Measurements from ENCODE around the gene MEGF10. TPM values are rescaled to one million over a fixed set of nuclear protein-coding genes. Genes with fewer than 3 reads are reported as not detected.
"Not testable (repeated sequence)": the region's sequence is repeated elsewhere in the genome, so short reads cannot be mapped to it uniquely, and the experiment has no call there.

MEGF10 gene
- total RNA-seq, 1 experiment from 2014 or later, result not detected

DNA sequence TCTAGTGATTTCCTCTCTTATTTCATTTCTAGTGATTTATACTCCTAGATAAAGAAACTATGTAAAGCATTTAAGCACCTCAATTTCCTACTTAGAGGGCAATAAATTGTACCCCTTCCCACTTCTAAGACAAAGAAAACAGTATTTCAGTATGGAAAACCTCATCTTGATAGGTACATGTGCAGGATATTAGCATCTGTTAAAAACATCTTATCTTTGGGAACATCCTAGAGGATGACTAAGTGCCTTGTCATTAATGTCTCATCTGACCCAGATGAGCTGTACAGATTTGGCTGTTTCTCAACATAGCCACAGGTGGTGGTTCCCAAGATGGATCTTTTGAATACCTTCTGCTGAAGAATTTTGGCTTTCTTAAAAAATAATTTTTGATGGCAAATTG lies 5.7 kb downstream of the MEGF10 start:
- DNase-seq, result no peak
- Histone ChIP-seq H3K27me3 (ENCODE audit: insufficient read depth, low read depth) (no peaks in the 10 kb centered on the region), H3K79me2 (ENCODE audit: low read depth) (no peaks in the 10 kb centered on the region), H3K36me3 (ENCODE audit: low read depth) (no peaks in the 10 kb centered on the region), H3K4me1 (replicated peaks; ENCODE audit: insufficient read depth) (no peaks in the 10 kb centered on the region), H3K9me2 (ENCODE audit: insufficient read depth) (no peaks in the 10 kb centered on the region), H3K9me3 (ENCODE audit: insufficient read depth, low read depth) (no peaks in the 10 kb centered on the region), H3F3A (ENCODE audit: insufficient read depth, low read depth) (no peaks in the 10 kb centered on the region), H3K4me3 (no peak overlapping the region), H2AFZ (no peak overlapping the region), H3K4me2 (no peak overlapping the region), H3K27ac (no peak overlapping the region), H4K20me1 (ENCODE audit: insufficient read depth) (no peaks in the 10 kb centered on the region)
- TF ChIP-seq, protein P1, sequence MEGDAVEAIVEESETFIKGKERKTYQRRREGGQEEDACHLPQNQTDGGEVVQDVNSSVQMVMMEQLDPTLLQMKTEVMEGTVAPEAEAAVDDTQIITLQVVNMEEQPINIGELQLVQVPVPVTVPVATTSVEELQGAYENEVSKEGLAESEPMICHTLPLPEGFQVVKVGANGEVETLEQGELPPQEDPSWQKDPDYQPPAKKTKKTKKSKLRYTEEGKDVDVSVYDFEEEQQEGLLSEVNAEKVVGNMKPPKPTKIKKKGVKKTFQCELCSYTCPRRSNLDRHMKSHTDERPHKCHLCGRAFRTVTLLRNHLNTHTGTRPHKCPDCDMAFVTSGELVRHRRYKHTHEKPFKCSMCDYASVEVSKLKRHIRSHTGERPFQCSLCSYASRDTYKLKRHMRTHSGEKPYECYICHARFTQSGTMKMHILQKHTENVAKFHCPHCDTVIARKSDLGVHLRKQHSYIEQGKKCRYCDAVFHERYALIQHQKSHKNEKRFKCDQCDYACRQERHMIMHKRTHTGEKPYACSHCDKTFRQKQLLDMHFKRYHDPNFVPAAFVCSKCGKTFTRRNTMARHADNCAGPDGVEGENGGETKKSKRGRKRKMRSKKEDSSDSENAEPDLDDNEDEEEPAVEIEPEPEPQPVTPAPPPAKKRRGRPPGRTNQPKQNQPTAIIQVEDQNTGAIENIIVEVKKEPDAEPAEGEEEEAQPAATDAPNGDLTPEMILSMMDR (conservative IDR thresholded peaks at IDR 0.05), result no peak
- TF ChIP-seq EZH2 (IDR thresholded peaks at IDR 0.05; ENCODE audit: low read depth), result no peak
- no TSS peak for BruUV-seq (replicated peaks)
- ChIA-PET POLR2A (ENCODE audit: unreplicated experiment) (no interaction called here), CTCF (no interaction called here)
- intact Hi-C loops (cut with micrococcal nuclease; ENCODE audit: unreplicated experiment), result no loop called here

- CTCF ChIA-PET; H3K4me2 ChIP-seq; H3K4me1 ChIP-seq (replicated peaks; ENCODE audit: insufficient read depth); H3K36me3 ChIP-seq (ENCODE audit: low read depth); DNase-seq; H2AFZ ChIP-seq; H3K27me3 ChIP-seq (ENCODE audit: insufficient read depth, low read depth); POLR2A ChIA-PET (ENCODE audit: unreplicated experiment); H3K9me2 ChIP-seq (ENCODE audit: insufficient read depth); H3F3A ChIP-seq (ENCODE audit: insufficient read depth, low read depth); intact Hi-C loops (cut with micrococcal nuclease; ENCODE audit: unreplicated experiment); H4K20me1 ChIP-seq (ENCODE audit: insufficient read depth); H3K4me3 ChIP-seq; H3K27ac ChIP-seq; BruUV-seq (replicated peaks); H3K79me2 ChIP-seq (ENCODE audit: low read depth); H3K9me3 ChIP-seq (ENCODE audit: insufficient read depth, low read depth): not testable (repeated sequence)
These were observed 6.3 kb downstream of the MEGF10 start for GRCh38 chr5:127296894-127297293.

GRCh38 chr5:127297348-127298035 lies 6.9 kb downstream of the MEGF10 start:
- no TSS peak for BruUV-seq (replicated peaks)
- CTCF ChIA-PET, result no interaction called here
- TF ChIP-seq EZH2 (IDR thresholded peaks at IDR 0.05; ENCODE audit: low read depth), result no peak
- TF ChIP-seq, protein P1 (conservative IDR thresholded peaks at IDR 0.05), result no peak

DNA sequence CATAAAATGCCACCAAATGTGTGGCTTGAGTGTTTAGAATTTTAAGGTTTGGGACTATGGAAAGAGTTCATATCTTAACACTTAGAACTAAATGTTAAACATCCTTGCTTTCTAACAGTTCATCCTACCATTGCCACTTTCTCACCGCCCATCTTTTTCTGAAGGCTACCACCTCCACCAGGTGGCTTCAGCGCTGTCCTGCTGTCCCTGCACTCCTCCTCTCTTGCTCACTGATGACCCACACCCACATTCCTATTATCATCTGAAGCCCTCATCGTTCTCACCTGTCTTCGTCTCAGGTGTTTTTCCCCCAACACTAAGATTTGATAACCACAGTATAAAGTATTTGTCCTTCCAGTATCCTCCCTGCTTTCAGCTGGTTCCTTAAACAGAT lies 7.4 kb downstream of the MEGF10 start:
- TF ChIP-seq, protein P1 (conservative IDR thresholded peaks at IDR 0.05), result no peak
- TF ChIP-seq EZH2 (IDR thresholded peaks at IDR 0.05; ENCODE audit: low read depth), result no peak
- no TSS peak for BruUV-seq (replicated peaks)
- Histone ChIP-seq H3K79me2 (ENCODE audit: low read depth) (no peaks in the 10 kb centered on the region), H3K27ac (no peak overlapping the region), H4K20me1 (ENCODE audit: insufficient read depth) (no peaks in the 10 kb centered on the region), H3K9me2 (ENCODE audit: insufficient read depth) (no peaks in the 10 kb centered on the region), H3K36me3 (ENCODE audit: low read depth) (no peaks in the 10 kb centered on the region), H3K27me3 (ENCODE audit: insufficient read depth, low read depth) (no peaks in the 10 kb centered on the region), H3K4me2 (no peak overlapping the region), H3K4me3 (no peak overlapping the region), H3K4me1 (replicated peaks; ENCODE audit: insufficient read depth) (no peaks in the 10 kb centered on the region), H3F3A (ENCODE audit: insufficient read depth, low read depth) (no peaks in the 10 kb centered on the region), H3K9me3 (ENCODE audit: insufficient read depth, low read depth) (no peaks in the 10 kb centered on the region), H2AFZ (no peak overlapping the region)
- CTCF ChIA-PET, result no interaction called here
- POLR2A ChIA-PET (ENCODE audit: unreplicated experiment), result no interaction called here
- intact Hi-C loops (cut with micrococcal nuclease; ENCODE audit: unreplicated experiment), result no loop called here
- DNase-seq, result no peak

More at GRCh38 chr5:127297348-127298035, 6.9 kb downstream of the MEGF10 start:
- H3K36me3 ChIP-seq (ENCODE audit: low read depth), result no peaks in the 10 kb centered on the region
- H3K79me2 ChIP-seq (ENCODE audit: low read depth), result no peaks in the 10 kb centered on the region
- no peak overlapping the region for H3K4me2 ChIP-seq
- no peaks in the 10 kb centered on the region for H3K27me3 ChIP-seq (ENCODE audit: insufficient read depth, low read depth)
- H3K9me3 ChIP-seq (ENCODE audit: insufficient read depth, low read depth), result no peaks in the 10 kb centered on the region
- intact Hi-C loops (cut with micrococcal nuclease; ENCODE audit: unreplicated experiment), result no loop called here
- POLR2A ChIA-PET (ENCODE audit: unreplicated experiment), result no interaction called here
- H3K27ac ChIP-seq, result no peak overlapping the region
- no peaks in the 10 kb centered on the region for H3K4me1 ChIP-seq (replicated peaks; ENCODE audit: insufficient read depth)
- H2AFZ ChIP-seq, result no peak overlapping the region
- no peaks in the 10 kb centered on the region for H3F3A ChIP-seq (ENCODE audit: insufficient read depth, low read depth)
- DNase-seq, result no peak
- H4K20me1 ChIP-seq (ENCODE audit: insufficient read depth), result no peaks in the 10 kb centered on the region
- H3K9me2 ChIP-seq (ENCODE audit: insufficient read depth), result no peaks in the 10 kb centered on the region
- H3K4me3 ChIP-seq, result no peak overlapping the region

Data from PC-9 (cell line).